ENCODE data around the gene RAMP1.

The RAMP1 gene

GRCh38 chr2:237920673-237921072 lies 61.2 kb downstream of the RAMP1 start:
- no peak overlapping the region for H3K4me3 ChIP-seq (ENCODE audit: low read length)
- no peak for TF ChIP-seq CTCF (IDR thresholded peaks at IDR 0.05; ENCODE audit: insufficient read depth, low read depth, low read length, missing control alignments)
- no peak for DNase-seq (ENCODE audit: low read depth)

- H3K4me3 ChIP-seq (ENCODE audit: low read length): no peak overlapping the region
- no peak for TF ChIP-seq CTCF (IDR thresholded peaks at IDR 0.05; ENCODE audit: insufficient read depth, low read depth, low read length, missing control alignments)
- no peak for DNase-seq (ENCODE audit: low read depth)
Observed at GRCh38 chr2:237921967-237922492, 62.6 kb downstream of the RAMP1 start.

GRCh38 chr2:237922641-237923361 lies 63.4 kb downstream of the RAMP1 start:
- DNase-seq (ENCODE audit: low read depth): peak; percentile 78
- no peak for TF ChIP-seq CTCF (IDR thresholded peaks at IDR 0.05; ENCODE audit: insufficient read depth, low read depth, low read length, missing control alignments)
- no peak overlapping the region for H3K4me3 ChIP-seq (ENCODE audit: low read length)

GRCh38 chr2:237923481-237924163 lies 64.2 kb downstream of the RAMP1 start:
- peak; percentile 43 for TF ChIP-seq CTCF (IDR thresholded peaks at IDR 0.05; ENCODE audit: insufficient read depth, low read depth, low read length, missing control alignments)
- DNase-seq (ENCODE audit: low read depth): peak; percentile 59
- H3K4me3 ChIP-seq (ENCODE audit: low read length): peak overlapping the region; percentile 16

GRCh38 chr2:237924164-237924534 lies 64.7 kb downstream of the RAMP1 start:
- DNase-seq (ENCODE audit: low read depth): no peak

GRCh38 chr2:237927135-237927534 lies 67.7 kb downstream of the RAMP1 start:
- no peak for DNase-seq (ENCODE audit: low read depth)
- H3K4me3 ChIP-seq (ENCODE audit: low read length): no peak overlapping the region
- no peak for TF ChIP-seq CTCF (IDR thresholded peaks at IDR 0.05; ENCODE audit: insufficient read depth, low read depth, low read length, missing control alignments)

More at GRCh38 chr2:237924164-237924534, 64.7 kb downstream of the RAMP1 start:
- TF ChIP-seq CTCF (IDR thresholded peaks at IDR 0.05; ENCODE audit: insufficient read depth, low read depth, low read length, missing control alignments): no peak
- no peak overlapping the region for H3K4me3 ChIP-seq (ENCODE audit: low read length)

Data from epithelial cell of esophagus (primary cell).